ENCODE results near the gene RNU1-4. TPM values are rescaled to one million over a fixed set of nuclear protein-coding genes. Genes with fewer than 3 reads are reported as not detected.
"Not testable (repeated sequence)": the region's sequence is repeated elsewhere in the genome, so short reads cannot be mapped to it uniquely, and the experiment has no call there.

The RNU1-4 gene
- 3,774 to 3,945 TPM (median 3,937 TPM) in 3 replicates for total RNA-seq

DNA sequence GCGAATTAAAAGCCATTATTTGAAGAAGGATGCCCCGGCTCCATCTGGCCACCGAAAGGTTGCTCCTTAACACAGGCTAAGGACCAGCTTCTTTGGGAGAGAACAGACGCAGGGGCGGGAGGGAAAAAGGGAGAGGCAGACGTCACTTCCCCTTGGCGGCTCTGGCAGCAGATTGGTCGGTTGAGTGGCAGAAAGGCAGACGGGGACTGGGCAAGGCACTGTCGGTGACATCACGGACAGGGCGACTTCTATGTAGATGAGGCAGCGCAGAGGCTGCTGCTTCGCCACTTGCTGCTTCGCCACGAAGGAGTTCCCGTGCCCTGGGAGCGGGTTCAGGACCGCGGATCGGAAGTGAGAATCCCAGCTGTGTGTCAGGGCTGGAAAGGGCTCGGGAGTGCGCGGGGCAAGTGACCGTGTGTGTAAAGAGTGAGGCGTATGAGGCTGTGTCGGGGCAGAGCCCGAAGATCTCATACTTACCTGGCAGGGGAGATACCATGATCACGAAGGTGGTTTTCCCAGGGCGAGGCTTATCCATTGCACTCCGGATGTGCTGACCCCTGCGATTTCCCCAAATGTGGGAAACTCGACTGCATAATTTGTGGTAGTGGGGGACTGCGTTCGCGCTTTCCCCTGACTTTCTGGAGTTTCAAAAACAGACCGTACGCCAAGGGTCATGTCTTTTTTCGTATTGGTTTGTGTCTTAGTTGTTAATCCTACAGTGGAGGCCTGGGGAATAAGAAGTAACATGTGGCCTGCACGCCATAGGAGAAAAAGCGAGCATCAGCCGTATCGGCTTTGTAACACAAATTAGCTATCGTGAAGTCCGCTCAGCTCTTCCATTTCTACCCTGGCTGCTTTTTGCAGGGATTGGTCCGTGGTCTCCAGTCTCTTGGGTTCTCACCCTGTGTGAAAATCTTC is at the start of gene RNU1-4:
Gene RNU1-4, plus strand, starts transcription at position 470 of the 918 bp plus-strand sequence.
- H3K9me3 Mint-ChIP-seq; H3K27me3 Mint-ChIP-seq (ENCODE audit: low read depth): not testable (repeated sequence)

DNA sequence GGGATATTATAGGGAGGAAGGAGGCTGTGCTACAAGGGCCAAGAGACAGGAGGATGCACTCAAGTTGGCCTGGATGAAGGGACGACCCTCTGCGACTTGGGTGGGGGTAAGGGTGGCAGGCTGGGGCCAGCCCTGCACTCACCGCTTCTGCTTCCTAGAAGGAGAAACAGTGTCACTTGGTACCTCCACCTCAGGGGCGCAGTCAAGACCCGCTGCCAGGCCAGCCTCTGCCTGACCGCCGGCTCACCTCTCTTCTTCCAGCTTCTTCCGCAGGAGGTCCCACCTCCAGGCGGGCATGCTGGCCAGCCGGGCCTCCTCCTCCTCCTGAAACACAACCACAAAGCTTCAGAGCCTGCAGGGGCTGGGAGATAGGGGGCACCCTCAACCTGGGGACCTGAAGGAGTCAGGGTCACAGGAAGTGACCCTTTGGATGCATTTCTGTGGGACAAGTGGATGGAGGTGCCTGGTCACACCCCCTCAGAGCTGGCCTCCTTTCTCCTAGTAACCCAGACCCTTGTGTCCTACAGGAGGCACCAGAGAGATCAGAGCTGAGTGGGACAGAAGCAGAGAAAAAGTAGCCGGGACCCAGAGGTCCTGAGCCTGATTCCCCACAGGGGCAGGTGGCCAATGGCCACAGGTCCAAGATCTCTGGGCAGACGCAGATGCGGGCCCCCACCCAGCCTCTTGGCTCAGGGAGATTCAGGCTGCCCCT is 49.2 kb upstream of the RNU1-4 start:
- not testable (repeated sequence) for H3K9me3 Mint-ChIP-seq; H3K27me3 Mint-ChIP-seq (ENCODE audit: low read depth); H3K36me3 Mint-ChIP-seq; H3K4me1 Mint-ChIP-seq; H3K4me3 Mint-ChIP-seq; DNase-seq (ENCODE audit: low spot score in 2 of 2, unreplicated experiment in 2 of 2); H3K27ac Mint-ChIP-seq

More for the DNA sequence above, at the start of gene RNU1-4:
- not testable (repeated sequence) for H3K27ac Mint-ChIP-seq; H3K4me3 Mint-ChIP-seq; DNase-seq (ENCODE audit: low spot score in 2 of 2, unreplicated experiment in 2 of 2); H3K4me1 Mint-ChIP-seq; H3K36me3 Mint-ChIP-seq

DNA sequence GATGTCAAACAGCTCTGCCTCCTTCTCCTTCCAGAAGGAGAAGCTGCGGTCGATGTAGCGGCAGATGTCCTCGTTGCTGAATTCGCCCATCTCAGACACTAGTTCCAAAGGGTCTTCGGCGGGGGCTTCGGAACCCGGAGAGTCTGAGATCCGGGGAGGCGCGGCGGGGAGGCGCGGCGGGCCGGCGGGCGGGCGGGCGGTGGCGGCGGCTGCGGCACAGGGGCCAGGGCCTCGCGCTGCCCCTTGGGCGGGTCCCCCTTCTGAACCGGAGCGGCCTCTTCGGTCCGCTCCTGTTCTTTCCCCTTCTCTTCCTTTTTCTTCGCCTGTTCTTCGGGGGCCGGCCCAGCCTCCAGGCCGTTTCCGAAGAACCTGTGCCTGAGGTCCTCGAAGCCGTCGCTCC is 48.0 kb upstream of the RNU1-4 start:
- not testable (repeated sequence) for H3K9me3 Mint-ChIP-seq; H3K36me3 Mint-ChIP-seq; H3K27ac Mint-ChIP-seq; DNase-seq (ENCODE audit: low spot score in 2 of 2, unreplicated experiment in 2 of 2); H3K4me3 Mint-ChIP-seq; H3K27me3 Mint-ChIP-seq (ENCODE audit: low read depth); H3K4me1 Mint-ChIP-seq

DNA sequence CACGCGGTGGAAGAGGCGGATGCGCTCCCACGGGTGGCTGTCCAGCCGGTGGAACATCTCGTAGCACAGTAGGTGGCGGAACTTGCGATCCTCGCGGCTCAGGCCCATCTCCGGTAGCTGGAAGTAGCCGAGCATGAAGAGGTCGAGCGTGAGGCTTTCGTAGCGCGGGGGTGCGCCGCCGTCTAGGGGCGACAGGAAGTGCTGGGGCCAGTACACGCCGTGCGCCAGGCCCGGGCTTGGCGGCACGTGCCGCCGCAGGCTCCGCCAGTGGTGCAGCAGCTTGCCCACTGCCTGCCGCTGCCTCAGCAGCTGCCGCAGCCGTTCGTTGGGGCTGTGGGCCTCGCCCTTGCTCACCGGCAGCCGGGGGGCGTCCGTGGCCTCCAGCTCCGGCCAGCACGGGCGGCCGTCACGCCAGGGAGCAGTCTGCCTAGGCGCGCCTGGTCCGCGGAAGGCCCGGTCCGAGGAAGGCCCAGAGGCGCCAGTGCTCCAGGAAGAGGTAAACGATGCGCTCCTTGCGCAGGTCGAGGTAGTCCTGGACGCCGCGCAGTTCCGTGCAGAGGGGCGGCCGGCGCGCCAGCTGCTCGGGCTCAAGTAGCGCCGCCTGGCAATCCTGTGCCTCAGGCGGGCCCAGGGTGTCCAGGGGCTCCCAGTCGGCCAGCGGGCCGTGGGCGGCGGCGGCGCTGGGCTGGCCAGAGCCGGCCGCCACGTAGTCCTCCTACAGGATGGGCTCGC is 47.4 kb upstream of the RNU1-4 start:
- not testable (repeated sequence) for H3K4me1 Mint-ChIP-seq; H3K9me3 Mint-ChIP-seq; H3K36me3 Mint-ChIP-seq; H3K4me3 Mint-ChIP-seq; DNase-seq (ENCODE audit: low spot score in 2 of 2, unreplicated experiment in 2 of 2); H3K27me3 Mint-ChIP-seq (ENCODE audit: low read depth); H3K27ac Mint-ChIP-seq

DNA sequence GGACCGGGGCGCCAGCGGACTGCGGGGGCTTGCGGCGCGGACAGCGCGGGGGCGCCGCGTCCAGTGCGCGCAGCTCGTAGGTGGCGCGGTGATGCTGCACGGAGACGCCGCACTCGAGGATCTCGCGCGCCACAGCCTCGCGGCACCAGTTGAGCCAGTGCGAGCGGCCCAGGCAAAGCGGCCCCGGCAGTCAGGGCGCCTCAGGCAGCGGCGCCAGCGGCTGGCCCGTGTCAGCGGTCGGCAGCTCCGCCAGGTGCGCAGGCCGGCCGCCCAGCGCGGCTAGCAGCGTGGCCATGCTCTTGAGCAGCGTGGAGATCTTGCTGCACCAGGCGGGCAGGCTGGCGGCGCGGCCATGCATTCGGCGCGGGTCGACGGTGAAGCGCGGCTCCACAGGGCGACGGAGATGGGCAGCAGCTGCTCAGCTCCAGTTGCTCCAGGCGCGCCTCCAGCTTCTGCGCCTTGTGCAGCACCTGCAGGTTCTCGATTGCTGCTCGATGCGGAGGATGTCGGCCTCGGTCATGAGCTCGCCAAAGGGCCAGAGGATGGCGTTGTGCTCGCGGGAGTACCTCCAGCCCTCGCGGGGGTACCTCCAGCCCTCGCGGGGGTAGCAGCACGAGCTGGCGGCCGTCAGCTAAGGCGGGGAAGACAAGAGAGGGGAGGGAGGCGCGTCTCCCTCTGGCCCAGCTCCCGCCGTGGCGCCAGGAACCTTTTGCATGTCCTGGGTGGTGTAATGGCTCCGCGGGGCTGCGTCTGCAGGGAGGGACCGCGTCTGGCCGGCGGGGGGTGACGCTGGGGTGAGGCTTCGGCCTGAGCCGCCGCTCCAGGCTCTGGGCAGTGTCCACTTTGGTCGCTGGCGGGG is 46.6 kb upstream of the RNU1-4 start:
- H3K27ac Mint-ChIP-seq; H3K27me3 Mint-ChIP-seq (ENCODE audit: low read depth); H3K36me3 Mint-ChIP-seq; H3K4me1 Mint-ChIP-seq; H3K9me3 Mint-ChIP-seq; H3K4me3 Mint-ChIP-seq; DNase-seq (ENCODE audit: low spot score in 2 of 2, unreplicated experiment in 2 of 2): not testable (repeated sequence)

DNA sequence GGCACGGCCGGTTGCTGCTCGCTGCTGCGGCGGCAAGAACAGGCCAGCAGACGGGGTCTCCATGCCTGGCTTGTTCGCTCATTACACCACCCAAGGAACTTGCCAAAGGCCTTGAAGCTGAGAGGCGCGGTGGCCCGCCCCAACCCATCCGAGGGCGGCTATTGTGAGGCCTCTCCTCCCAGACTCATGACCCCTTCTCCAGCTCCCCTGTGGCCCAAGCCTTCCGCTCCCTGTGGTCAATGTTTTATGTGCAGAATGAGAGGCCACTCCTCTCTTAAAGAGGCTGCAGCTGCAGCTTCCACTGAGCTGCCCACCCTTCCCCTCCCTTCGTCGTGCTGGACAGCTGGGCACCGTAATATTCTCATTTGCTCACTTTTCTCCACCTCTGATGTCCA is 46.0 kb upstream of the RNU1-4 start:
- H3K4me3 Mint-ChIP-seq, H3K27ac Mint-ChIP-seq: not testable (repeated sequence)

DNA sequence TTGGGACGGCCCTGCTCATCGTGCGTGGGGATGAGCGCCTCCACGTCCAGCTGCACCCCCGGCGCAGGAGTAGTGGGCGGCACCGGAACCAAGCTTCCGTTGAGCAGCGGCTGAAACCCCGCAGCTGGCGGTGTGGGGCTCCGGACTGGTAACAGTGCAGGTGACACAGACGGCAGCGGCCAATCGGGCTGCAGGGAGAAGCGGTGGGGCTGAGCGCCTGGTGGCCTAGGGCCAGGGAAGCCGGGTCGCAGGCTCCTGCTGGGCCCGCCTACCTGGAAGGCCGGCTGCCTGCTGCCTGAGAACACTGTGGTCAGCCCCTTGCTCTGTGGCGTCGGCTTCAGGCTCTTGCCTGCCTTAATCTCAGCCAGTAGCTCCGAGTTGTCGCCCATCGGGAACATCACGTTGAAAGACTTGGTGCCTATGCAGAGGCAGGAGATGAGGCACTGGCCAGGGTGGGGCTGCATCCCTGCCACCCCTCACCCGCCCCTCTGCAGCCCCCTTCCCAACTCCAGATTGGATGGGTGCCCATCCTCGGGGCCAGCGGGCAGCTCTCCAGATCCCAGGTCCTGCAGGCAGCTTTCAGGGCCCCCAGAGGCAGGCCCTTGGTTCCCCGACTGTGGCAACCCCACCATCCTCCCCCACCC is 43.7 kb upstream of the RNU1-4 start:
- not testable (repeated sequence) for H3K36me3 Mint-ChIP-seq; H3K27ac Mint-ChIP-seq; H3K4me3 Mint-ChIP-seq; H3K4me1 Mint-ChIP-seq; H3K9me3 Mint-ChIP-seq; DNase-seq (ENCODE audit: low spot score in 2 of 2, unreplicated experiment in 2 of 2); H3K27me3 Mint-ChIP-seq (ENCODE audit: low read depth)

More for the DNA sequence above, 46.0 kb upstream of the RNU1-4 start:
- not testable (repeated sequence) for H3K36me3 Mint-ChIP-seq; H3K27me3 Mint-ChIP-seq (ENCODE audit: low read depth); H3K4me1 Mint-ChIP-seq; DNase-seq (ENCODE audit: low spot score in 2 of 2, unreplicated experiment in 2 of 2); H3K9me3 Mint-ChIP-seq

DNA sequence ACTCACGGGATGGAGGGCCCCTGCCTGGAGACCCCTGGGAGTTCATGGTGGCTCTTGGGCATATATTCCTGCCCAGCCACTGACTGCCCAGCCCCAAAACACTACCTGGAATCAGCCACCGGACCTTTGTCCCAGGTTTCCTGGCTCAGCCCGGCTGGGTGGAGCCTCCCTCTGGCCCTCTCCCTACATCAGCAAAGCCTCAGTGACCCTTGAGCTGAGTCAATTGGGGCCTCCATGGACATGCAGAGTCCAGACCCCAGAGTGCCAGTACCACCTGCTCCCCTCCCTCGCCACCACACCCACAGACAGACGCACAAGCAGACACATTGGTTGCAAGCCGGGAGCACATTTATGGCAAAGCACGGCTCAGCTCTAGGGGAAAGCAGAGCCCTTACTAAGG is 43.2 kb upstream of the RNU1-4 start:
- H3K4me3 Mint-ChIP-seq; H3K27ac Mint-ChIP-seq; H3K36me3 Mint-ChIP-seq; DNase-seq (ENCODE audit: low spot score in 2 of 2, unreplicated experiment in 2 of 2); H3K4me1 Mint-ChIP-seq; H3K9me3 Mint-ChIP-seq; H3K27me3 Mint-ChIP-seq (ENCODE audit: low read depth): not testable (repeated sequence)

DNA sequence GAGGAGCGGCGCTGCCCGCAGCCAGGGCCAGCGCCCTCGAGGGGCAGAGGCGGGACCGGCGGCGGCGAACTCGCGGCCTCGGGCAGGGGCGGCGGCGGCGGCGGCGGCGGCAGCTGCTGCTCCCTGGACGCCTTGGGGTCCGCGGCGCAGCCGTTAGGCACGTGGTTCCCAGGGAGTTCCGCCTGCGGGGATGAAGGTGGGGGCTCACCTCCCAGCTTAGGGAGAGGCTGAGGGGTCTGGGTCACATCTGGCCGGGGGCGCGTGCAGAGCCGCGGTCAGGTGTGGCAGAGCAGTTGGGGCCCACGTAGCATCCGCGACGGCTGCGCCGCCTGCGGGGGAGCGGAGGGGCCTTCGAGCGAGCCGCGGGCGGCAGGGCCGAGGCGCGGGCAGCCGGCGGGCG is 40.9 kb upstream of the RNU1-4 start:
- H3K36me3 Mint-ChIP-seq; DNase-seq (ENCODE audit: low spot score in 2 of 2, unreplicated experiment in 2 of 2); H3K4me1 Mint-ChIP-seq; H3K27me3 Mint-ChIP-seq (ENCODE audit: low read depth); H3K27ac Mint-ChIP-seq; H3K4me3 Mint-ChIP-seq; H3K9me3 Mint-ChIP-seq: not testable (repeated sequence)

DNA sequence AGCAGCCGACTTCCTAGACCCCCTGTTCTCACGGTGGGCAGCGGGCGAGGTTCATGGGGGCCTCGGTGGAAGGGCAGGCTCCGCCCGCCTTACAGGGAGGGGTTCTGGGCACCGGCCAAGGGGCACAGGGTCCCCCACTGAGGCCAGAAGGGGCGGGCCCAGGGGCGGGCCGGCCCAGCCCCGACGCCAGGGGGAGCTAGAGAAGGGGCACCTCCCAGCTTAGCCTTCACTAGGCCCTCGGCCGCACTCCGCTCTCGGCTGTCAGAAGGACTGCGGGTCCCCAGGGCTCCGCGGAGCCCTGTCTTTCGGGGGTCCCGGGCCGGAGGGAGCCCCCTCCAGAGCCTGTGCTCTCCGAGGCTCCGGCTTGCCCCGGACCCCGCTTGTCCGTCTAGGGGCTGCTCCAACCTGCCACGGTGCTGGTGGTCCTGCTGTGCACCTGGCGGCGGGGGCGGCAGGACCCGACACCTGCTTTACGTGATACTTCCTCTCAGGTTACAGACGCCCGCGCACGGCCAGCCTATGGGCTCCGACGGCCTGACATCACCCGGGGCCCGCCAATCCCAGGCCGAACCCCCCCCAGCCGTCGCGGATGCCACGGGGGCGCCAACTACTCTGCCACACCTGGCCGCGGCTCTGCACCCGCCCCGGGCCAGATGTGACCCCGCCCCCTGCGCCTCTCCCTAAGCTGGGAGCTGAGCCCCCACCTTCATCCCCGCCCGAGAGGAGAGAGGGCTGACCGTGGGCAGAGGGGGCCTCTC is 40.0 kb upstream of the RNU1-4 start:
- not testable (repeated sequence) for H3K4me3 Mint-ChIP-seq, H3K4me1 Mint-ChIP-seq

DNA sequence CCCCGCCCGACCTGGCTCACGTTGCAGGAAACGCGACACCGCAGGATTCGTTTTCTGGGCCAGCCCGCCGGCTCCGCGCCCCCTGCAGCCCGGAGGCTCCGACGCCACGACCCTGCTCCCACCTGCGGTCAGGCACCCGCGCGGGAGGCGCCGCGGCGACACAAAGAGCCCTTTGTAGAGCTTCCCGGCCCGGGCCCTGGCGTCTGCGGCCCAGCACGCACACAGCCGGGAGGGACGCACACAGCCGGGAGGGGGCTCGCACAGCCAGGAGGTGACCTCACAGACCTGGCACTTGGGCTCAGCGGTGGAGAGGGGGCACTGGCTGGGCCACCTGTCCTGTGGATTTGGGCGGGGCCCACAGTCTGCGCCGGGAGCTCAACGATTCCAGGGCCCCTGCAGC is 39.1 kb upstream of the RNU1-4 start:
- not testable (repeated sequence) for H3K4me3 Mint-ChIP-seq; H3K27ac Mint-ChIP-seq; H3K4me1 Mint-ChIP-seq; H3K9me3 Mint-ChIP-seq; H3K36me3 Mint-ChIP-seq; H3K27me3 Mint-ChIP-seq (ENCODE audit: low read depth); DNase-seq (ENCODE audit: low spot score in 2 of 2, unreplicated experiment in 2 of 2)

More for the DNA sequence above, 40.0 kb upstream of the RNU1-4 start:
- not testable (repeated sequence) for DNase-seq (ENCODE audit: low spot score in 2 of 2, unreplicated experiment in 2 of 2); H3K36me3 Mint-ChIP-seq; H3K9me3 Mint-ChIP-seq; H3K27ac Mint-ChIP-seq; H3K27me3 Mint-ChIP-seq (ENCODE audit: low read depth)

DNA sequence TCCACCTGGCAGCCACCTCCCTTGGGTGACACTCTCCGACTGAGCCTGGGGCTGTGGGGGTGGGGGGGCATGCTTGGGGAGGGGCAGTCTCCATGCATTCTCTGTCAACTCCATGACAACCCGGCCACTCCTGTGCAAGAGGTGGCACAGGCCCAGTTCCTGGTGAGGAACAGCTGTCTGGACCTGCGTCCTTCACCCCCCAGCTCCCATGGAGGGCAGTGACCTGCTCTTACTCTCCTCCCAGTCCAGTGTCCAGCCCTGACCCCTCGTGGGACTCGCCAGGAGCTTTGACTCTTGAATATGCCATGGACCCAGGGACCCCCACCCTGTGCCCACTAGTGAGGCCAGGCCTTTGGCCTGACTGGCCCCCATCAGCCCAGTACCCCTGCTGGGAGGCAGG is 38.0 kb upstream of the RNU1-4 start:
- H3K27me3 Mint-ChIP-seq (ENCODE audit: low read depth); H3K27ac Mint-ChIP-seq; DNase-seq (ENCODE audit: low spot score in 2 of 2, unreplicated experiment in 2 of 2); H3K4me1 Mint-ChIP-seq; H3K4me3 Mint-ChIP-seq; H3K36me3 Mint-ChIP-seq; H3K9me3 Mint-ChIP-seq: not testable (repeated sequence)

Measured in mesothelial cell of epicardium (in vitro differentiated cells).